Stomach smooth muscle (tissue), 2 donors: ENCODE data around the gene ZNF410.
"Not testable (repeated sequence)": the region's sequence is repeated elsewhere in the genome, so short reads cannot be mapped to it uniquely, and the experiment has no call there.

Source experiments
- H3K27ac ChIP-seq: one replicate; pipeline ENCODE4 v1.7.0; 2013; ENCODE audit warnings: mild to moderate bottlenecking, low read length, inconsistent platforms
- H3K27me3 ChIP-seq, 2 donors: one replicate each; pipeline ENCODE4 v1.7.0; 2013; ENCODE audit warnings: low read length in 2 of 2; ENCODE audit not compliant: insufficient read depth in 2 of 2, control insufficient read depth in 1 of 2
- H3K36me3 ChIP-seq, 2 donors: one replicate each; pipeline ENCODE4 v1.7.0; 2013; ENCODE audit warnings: low read length in 2 of 2; ENCODE audit not compliant: control insufficient read depth in 2 of 2, insufficient read depth in 2 of 2
- H3K4me1 ChIP-seq: one replicate; pipeline ENCODE4 v1.7.0; 2013; ENCODE audit warnings: low read length; ENCODE audit not compliant: control insufficient read depth, insufficient read depth
- H3K4me3 ChIP-seq, 2 donors: one replicate each; pipeline ENCODE4 v1.7.0; 2013; ENCODE audit warnings: low read length in 2 of 2
- H3K9ac ChIP-seq, 2 donors: one replicate each; pipeline ENCODE4 v1.7.0; 2013; ENCODE audit warnings: low read length in 2 of 2, mild to moderate bottlenecking in 1 of 2
- H3K9me3 ChIP-seq, 2 donors: one replicate each; pipeline ENCODE4 v1.7.0; 2013; ENCODE audit warnings: low read length in 2 of 2; ENCODE audit not compliant: control insufficient read depth in 2 of 2
- donor health status: healthy.
- donor health status: Pancreatic carcinoma.

Gene ZNF410

GRCh38 chr14:73887694-73888459 lies 1.2 kb downstream of the ZNF410 start:
- no peaks in the 10 kb centered on the region for H3K9me3 ChIP-seq
- H3K9ac ChIP-seq: peak overlapping the region in 1 of 2 donors; percentile 96
- peaks cover 2 to 3% of the 10 kb centered on the region in 2 donors for H3K36me3 ChIP-seq
- no peaks in the 10 kb centered on the region for H3K27me3 ChIP-seq
- H3K27ac ChIP-seq: no peak overlapping the region
- H3K4me1 ChIP-seq: peaks cover 2% of the 10 kb centered on the region
- peak overlapping the region; percentile 87 to 92 for H3K4me3 ChIP-seq

GRCh38 chr14:73888460-73888725 lies 1.7 kb downstream of the ZNF410 start:
- no peak overlapping the region for H3K4me3 ChIP-seq
- peaks cover 2% of the 10 kb centered on the region for H3K4me1 ChIP-seq
- no peak overlapping the region for H3K27ac ChIP-seq
- H3K9me3 ChIP-seq: no peaks in the 10 kb centered on the region
- H3K36me3 ChIP-seq: peaks cover 3 to 4% of the 10 kb centered on the region in 2 donors
- H3K27me3 ChIP-seq: no peaks in the 10 kb centered on the region
- H3K9ac ChIP-seq: no peak overlapping the region

DNA sequence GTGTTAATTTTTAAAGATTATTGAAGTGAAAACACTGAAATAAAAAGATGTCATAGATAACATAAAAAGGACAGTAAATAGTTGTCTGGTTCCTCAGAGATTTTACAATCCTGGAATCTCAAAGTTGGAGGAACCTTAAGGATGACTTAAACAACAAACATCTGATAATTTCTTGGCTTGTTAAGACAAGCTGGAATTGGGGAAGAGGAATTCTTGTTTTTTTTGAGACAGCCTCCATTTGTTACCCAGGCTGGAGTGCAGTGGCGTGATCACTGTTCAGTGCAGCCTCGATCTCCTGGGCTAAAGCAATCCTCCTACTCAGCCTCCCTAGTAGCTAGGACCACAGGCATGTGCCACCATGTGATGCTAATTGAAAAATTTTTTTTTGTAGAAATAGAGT lies 2.3 kb downstream of the ZNF410 start:
- no peaks in the 10 kb centered on the region for H3K9me3 ChIP-seq
- no peak overlapping the region for H3K9ac ChIP-seq
- no peak overlapping the region for H3K27ac ChIP-seq
- H3K4me1 ChIP-seq: peaks cover 2% of the 10 kb centered on the region
- H3K36me3 ChIP-seq: peaks cover 7 to 8% of the 10 kb centered on the region in 2 donors
- no peak overlapping the region for H3K4me3 ChIP-seq
- no peaks in the 10 kb centered on the region for H3K27me3 ChIP-seq

DNA sequence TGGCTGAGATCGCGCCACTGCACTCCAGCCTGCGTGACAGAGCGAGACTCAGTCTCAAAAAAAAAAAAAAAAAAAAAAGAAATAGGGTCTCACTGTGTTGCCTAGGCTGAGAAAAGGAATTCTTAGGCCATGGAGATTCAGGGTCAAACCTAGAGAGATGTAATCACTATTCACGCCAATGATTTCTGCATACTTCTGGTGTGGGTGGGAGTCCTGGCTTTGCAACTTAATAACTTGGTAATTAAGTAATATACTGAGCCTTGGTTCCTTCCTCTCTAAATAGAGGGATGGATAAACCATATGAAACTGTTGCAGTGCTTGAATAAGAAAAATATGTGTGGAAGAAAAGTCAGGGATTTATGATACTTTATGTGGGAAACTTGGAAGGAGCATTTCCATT lies 2.7 kb downstream of the ZNF410 start:
- no peaks in the 10 kb centered on the region for H3K27me3 ChIP-seq
- H3K9ac ChIP-seq: no peak overlapping the region

DNA sequence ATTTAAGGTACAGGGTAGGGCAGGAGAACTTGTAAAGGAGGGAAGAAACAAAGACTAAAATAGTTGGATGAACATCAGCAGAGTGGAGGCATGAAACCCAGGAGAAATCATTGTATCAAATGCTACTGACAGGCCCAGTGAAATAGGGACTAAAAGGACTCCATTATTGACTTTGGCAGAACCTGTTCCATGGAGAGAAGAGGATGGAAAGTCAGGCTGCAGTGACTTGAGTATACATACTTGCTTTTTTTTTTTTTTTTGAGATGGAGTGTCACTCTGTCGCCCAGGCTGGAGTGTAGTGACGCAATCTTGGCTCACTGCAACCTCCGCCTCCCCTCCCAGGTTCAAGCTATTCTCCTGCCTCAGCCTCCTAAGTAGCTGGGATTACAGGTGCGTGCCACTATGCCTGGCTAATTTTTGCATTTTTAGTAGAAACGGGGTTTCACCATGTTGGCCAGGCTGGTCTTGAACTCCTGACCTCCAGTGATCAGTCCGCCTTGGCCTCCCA lies 7.6 kb downstream of the ZNF410 start:
- not testable (repeated sequence) for H3K4me1 ChIP-seq, H3K9me3 ChIP-seq, H3K4me3 ChIP-seq, H3K27me3 ChIP-seq, H3K9ac ChIP-seq, H3K27ac ChIP-seq
- H3K36me3 ChIP-seq: peaks cover 35 to 37% of the 10 kb centered on the region in 2 donors

More for the DNA sequence above, 2.7 kb downstream of the ZNF410 start:
- H3K4me1 ChIP-seq: peaks cover 2% of the 10 kb centered on the region
- no peak overlapping the region for H3K27ac ChIP-seq
- no peaks in the 10 kb centered on the region for H3K9me3 ChIP-seq
- peaks cover 11% of the 10 kb centered on the region in 2 donors for H3K36me3 ChIP-seq
- no peak overlapping the region for H3K4me3 ChIP-seq

DNA sequence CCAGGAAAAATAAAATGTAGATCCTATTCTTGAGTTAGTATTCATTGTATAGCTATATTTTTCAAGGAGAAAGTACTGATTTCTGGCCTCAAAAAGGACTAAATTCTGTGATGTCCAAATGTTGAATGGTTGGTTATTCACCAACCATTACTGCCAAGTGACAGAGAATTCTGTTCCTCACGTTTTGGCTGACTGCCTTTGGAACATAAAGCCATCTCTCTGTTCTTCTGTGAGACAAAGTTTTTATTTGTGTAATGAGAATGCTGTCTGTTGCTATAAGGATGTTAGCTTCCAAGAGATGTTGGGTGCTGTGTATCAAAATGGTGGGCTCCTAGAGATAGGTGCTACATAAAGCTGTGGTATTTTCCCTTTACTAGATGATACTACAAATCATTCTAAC lies 9.3 kb downstream of the ZNF410 start:
- Histone ChIP-seq H3K27me3 (no peaks in the 10 kb centered on the region), H3K4me3 (no peak overlapping the region), H3K9ac (no peak overlapping the region), H3K27ac (no peak overlapping the region), H3K9me3 (no peaks in the 10 kb centered on the region), H3K36me3 (peaks cover 37 to 43% of the 10 kb centered on the region in 2 donors), H3K4me1 (peaks cover 3% of the 10 kb centered on the region)

DNA sequence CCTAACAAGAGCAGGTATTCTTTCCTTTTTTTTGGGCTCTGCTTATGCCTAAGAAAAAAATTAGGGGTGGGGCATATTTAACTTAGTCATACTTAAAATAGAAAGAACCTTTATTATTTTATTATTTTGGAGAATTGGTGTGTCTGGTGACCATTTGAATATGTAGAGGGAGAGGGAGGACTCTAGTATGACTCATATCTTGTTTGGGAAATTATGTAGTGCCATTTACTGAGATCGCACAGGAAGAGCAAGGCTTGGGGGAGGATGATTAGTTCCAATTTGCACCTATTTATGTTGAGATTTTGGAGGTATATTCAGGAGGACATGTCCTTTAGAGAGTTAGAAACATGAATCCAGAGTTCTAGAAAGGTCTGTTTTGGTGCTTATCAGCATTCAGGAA lies 9.9 kb downstream of the ZNF410 start:
- H3K27me3 ChIP-seq: no peaks in the 10 kb centered on the region
- H3K36me3 ChIP-seq: peaks cover 35 to 42% of the 10 kb centered on the region in 2 donors
- no peaks in the 10 kb centered on the region for H3K9me3 ChIP-seq
- H3K27ac ChIP-seq: no peak overlapping the region
- no peak overlapping the region for H3K4me3 ChIP-seq
- peaks cover 3% of the 10 kb centered on the region for H3K4me1 ChIP-seq
- no peak overlapping the region for H3K9ac ChIP-seq

DNA sequence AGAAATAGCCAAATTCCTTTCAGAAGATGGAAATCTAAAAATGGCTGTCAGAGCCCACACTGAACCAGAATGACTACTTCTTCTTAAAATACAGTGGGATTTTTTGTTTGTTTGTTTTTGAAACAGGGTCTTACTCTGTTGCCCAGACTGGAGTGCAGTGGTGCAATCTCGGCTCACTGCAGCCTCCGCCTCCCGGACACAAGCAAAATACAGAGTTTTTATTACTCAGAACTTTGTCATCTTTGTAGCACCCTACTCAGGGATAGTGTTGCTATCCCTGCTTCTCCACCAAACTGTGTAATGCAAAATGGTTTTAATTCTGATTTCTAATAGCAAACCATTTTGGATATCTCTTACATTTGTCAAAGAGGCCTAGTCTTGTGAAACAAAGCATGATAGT lies 16.4 kb downstream of the ZNF410 start:
- H3K27me3 ChIP-seq: no peaks in the 10 kb centered on the region
- no peak overlapping the region for H3K9ac ChIP-seq
- peaks cover 3% of the 10 kb centered on the region for H3K4me1 ChIP-seq
- no peak overlapping the region for H3K4me3 ChIP-seq
- no peak overlapping the region for H3K27ac ChIP-seq
- no peaks in the 10 kb centered on the region for H3K9me3 ChIP-seq
- peaks cover 37 to 43% of the 10 kb centered on the region in 2 donors for H3K36me3 ChIP-seq

GRCh38 chr14:73909681-73910080 lies 23.0 kb downstream of the ZNF410 start:
- Histone ChIP-seq H3K4me1 (no peaks in the 10 kb centered on the region), H3K9ac (no peak overlapping the region), H3K9me3 (peaks cover 0 to 2% of the 10 kb centered on the region in 2 donors), H3K27me3 (no peaks in the 10 kb centered on the region), H3K27ac (no peak overlapping the region), H3K4me3 (no peak overlapping the region), H3K36me3 (peaks cover 36 to 52% of the 10 kb centered on the region in 2 donors)

GRCh38 chr14:73913256-73913655 lies 26.6 kb downstream of the ZNF410 start:
- Histone ChIP-seq H3K36me3 (peaks cover 16 to 33% of the 10 kb centered on the region in 2 donors), H3K9me3 (peaks cover 0 to 2% of the 10 kb centered on the region in 2 donors), H3K9ac (no peak overlapping the region), H3K4me3 (no peak overlapping the region), H3K27me3 (no peaks in the 10 kb centered on the region), H3K27ac (no peak overlapping the region), H3K4me1 (peaks cover 3% of the 10 kb centered on the region)

- Histone ChIP-seq H3K27ac (no peak overlapping the region), H3K27me3 (no peaks in the 10 kb centered on the region), H3K9ac (no peak overlapping the region), H3K4me1 (peaks cover 3% of the 10 kb centered on the region), H3K9me3 (peaks cover 0 to 2% of the 10 kb centered on the region in 2 donors), H3K36me3 (peaks cover 14 to 15% of the 10 kb centered on the region in 2 donors), H3K4me3 (no peak overlapping the region)
Measured at GRCh38 chr14:73916324-73916723, 29.7 kb downstream of the ZNF410 start.
